ENCODE data around the gene CHMP4A. TPM values are rescaled to one million over a fixed set of nuclear protein-coding genes. Genes with fewer than 3 reads are reported as not detected.

The CHMP4A gene
- total RNA-seq, 2 donors from 2014 or later, result 61.5 to 66.8 TPM

DNA sequence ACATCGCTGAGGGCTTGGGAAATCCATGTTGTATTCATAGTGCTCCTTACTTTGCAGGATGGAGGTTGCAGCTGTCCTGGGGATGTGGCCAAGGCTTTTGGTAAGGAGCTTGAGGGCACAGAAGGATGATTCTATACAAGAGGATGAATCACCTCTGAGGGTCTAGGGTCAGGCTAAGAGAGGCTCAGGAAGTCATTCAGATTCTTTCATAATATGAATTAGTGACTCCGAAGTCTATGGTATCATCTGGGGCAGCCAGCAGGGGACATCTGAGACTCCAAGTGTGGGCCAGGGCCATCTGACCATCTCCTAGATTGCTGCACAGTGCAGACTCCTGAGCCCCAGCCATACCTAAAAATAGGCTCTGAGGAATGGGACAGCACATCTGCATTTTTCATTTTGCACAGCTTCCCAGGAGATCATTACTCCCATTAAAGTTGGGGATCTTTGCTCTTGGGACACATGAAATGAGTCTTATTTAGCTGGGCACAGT lies 24.2 kb upstream of the CHMP4A start:
- Histone ChIP-seq H3K36me3 (peaks cover 3 to 6% of the 10 kb centered on the region in 2 donors), H3K27me3 (replicated peaks; ENCODE audit: insufficient read depth) (no peaks in the 10 kb centered on the region), H3K9me3 (no peaks in the 10 kb centered on the region), H3K4me3 (no peak overlapping the region), H3K27ac (no peak overlapping the region), H3K4me1 (replicated peaks) (peaks cover 27% of the 10 kb centered on the region)
- TF ChIP-seq POLR2AphosphoS5 (IDR thresholded peaks at IDR 0.05) (no peak), POLR2A (IDR thresholded peaks at IDR 0.05) (no peak)
- TF ChIP-seq, protein P1, sequence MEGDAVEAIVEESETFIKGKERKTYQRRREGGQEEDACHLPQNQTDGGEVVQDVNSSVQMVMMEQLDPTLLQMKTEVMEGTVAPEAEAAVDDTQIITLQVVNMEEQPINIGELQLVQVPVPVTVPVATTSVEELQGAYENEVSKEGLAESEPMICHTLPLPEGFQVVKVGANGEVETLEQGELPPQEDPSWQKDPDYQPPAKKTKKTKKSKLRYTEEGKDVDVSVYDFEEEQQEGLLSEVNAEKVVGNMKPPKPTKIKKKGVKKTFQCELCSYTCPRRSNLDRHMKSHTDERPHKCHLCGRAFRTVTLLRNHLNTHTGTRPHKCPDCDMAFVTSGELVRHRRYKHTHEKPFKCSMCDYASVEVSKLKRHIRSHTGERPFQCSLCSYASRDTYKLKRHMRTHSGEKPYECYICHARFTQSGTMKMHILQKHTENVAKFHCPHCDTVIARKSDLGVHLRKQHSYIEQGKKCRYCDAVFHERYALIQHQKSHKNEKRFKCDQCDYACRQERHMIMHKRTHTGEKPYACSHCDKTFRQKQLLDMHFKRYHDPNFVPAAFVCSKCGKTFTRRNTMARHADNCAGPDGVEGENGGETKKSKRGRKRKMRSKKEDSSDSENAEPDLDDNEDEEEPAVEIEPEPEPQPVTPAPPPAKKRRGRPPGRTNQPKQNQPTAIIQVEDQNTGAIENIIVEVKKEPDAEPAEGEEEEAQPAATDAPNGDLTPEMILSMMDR (IDR thresholded peaks at IDR 0.05), result no peak
- intact Hi-C loops (cut with DNase I), result no loop called here
- WGBS, result 84% methylated on average over 2 of the region's 2 CpGs
- no peak for DNase-seq (ENCODE audit: low spot score)

DNA sequence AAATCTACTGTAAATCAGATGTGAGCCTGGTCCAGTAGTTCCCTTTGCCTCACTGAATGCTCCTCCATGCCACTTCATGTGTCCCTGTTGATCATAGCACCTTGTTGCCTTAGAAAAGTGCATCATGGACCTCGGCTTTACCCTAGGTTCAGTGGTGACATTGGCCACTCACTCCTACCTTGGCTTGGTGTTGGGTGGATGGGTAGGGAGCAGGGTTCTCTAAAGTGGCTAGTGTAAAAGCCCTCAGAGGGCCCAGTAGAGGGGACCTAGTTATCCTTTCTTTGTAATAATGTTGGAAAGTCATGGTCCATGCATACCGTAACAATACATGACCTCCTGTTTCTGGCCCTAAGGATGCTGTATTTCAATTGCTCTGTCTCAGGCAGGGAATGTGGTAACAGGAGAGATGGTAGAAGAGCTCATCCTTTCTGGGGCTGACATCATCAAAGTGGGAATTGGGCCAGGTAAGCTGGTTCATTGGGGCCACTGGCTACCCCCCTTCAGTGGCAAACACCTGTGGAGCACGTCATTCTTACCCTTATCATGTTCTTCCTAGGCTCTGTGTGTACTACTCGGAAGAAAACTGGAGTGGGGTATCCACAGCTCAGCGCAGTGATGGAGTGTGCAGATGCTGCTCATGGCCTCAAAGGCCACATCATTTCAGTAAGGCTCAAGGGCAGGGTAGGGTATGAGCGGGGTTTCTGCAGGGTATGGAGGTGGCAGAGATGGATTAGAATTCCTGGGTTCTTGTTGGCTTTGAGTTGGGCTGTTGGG lies 23.6 kb upstream of the CHMP4A start:
- WGBS, result 93% methylated on average over 6 of the region's 6 CpGs
- DNase-seq (ENCODE audit: low spot score), result no peak
- TF ChIP-seq, protein P1 (IDR thresholded peaks at IDR 0.05), result no peak
- no peak for TF ChIP-seq POLR2AphosphoS5 (IDR thresholded peaks at IDR 0.05)
- TF ChIP-seq POLR2A (IDR thresholded peaks at IDR 0.05), result no peak
- Histone ChIP-seq H3K4me3 (no peak overlapping the region), H3K36me3 (peaks cover 3 to 6% of the 10 kb centered on the region in 2 donors), H3K27ac (no peak overlapping the region), H3K9me3 (no peaks in the 10 kb centered on the region), H3K27me3 (replicated peaks; ENCODE audit: insufficient read depth) (no peaks in the 10 kb centered on the region), H3K4me1 (replicated peaks) (peaks cover 27% of the 10 kb centered on the region)
- intact Hi-C loops (cut with DNase I), result no loop called here

DNA sequence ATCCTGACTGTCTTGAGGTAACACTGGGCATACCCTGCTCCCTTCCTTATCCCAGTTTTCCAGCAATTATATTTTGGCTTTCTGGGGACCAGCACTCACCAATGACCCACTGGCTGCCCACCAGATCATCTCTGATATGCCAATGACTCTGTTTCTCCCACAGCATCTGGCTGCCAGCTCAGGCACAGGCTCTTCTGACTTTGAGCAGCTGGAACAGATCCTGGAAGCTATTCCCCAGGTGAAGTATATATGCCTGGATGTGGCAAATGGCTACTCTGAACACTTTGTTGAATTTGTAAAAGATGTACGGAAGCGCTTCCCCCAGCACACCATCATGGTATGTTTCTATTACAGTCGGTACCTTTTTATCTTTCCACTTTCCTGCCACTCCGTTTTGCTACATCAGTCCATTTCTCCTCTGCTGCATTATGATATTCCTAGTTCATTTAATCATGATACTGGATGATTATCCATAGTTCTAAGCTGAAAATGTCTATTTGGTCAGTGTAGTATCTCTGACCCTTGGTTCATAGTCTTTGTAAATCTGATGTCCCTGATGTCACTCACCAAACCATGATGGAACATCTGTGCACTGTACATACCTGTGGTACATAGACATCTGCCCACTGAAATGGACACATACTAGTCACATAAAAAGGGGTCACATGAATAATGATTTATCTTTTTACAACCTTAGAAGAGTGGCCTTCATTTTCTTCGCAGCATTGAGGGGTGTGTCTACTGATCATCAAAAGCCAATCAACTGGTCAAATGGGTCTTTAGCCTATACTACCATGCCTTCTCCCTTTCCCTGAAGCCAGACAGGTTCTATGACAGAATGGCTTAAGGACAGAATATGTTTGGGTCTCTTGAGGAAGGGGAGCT lies 22.8 kb upstream of the CHMP4A start:
- H3K4me1 ChIP-seq (replicated peaks), result peaks cover 21% of the 10 kb centered on the region
- intact Hi-C loops (cut with DNase I), result no loop called here
- no peak overlapping the region for H3K4me3 ChIP-seq
- no peak for TF ChIP-seq POLR2A (IDR thresholded peaks at IDR 0.05)
- TF ChIP-seq POLR2AphosphoS5 (IDR thresholded peaks at IDR 0.05), result no peak
- TF ChIP-seq, protein P1 (IDR thresholded peaks at IDR 0.05), result no peak
- no peak for DNase-seq (ENCODE audit: low spot score)
- no peak overlapping the region for H3K27ac ChIP-seq
- H3K27me3 ChIP-seq (replicated peaks; ENCODE audit: insufficient read depth), result no peaks in the 10 kb centered on the region
- H3K36me3 ChIP-seq, result peaks cover 3 to 6% of the 10 kb centered on the region in 2 donors
- H3K9me3 ChIP-seq, result no peaks in the 10 kb centered on the region
- 92% methylated on average over 5 of the region's 5 CpGs for WGBS

DNA sequence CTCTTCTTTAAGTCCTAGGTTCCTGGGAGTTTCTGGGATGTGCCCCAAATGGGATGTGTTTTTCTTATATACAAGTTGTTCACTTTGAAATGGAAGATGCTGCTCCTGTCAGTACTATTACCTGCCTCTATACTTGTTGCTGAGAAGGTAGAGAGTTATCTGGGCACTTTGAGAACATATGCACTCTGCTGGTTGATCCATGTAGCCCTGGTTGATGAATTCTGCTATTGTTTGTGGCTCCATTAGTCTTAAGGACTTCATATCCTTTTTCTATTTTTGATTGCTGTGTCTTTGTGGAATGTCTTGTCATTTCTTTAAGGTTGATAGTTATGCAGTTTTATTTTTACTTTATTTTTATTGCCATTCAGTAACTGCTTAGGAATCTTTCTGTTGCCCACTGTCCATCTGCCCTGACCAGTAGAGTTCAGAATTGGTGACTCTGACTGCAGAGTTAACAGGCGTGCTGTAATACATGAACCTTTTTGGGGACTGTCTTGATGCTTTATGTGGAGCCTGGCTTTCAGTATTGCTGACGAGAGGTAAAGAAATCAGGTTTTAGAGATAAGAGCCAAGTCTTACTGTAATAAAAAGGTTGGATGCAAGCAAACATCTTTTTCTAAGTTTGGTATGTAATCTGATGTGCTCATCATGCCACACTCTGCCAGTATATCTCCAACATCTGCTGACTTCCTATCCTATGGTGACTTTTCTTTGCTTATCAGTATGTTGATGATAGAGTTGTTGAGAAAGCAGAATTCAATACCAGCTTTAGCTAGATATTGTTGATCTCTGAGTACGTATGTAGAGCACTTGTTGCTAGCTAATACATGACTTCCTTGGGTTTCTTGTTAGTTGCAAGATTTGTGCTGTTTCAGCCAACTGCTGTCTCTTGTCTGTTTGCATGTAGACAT lies 21.1 kb upstream of the CHMP4A start:
- Histone ChIP-seq H3K27me3 (replicated peaks; ENCODE audit: insufficient read depth) (no peaks in the 10 kb centered on the region), H3K4me1 (replicated peaks) (peaks cover 7% of the 10 kb centered on the region), H3K27ac (no peak overlapping the region), H3K4me3 (no peak overlapping the region), H3K9me3 (no peaks in the 10 kb centered on the region), H3K36me3 (peaks cover 3 to 6% of the 10 kb centered on the region in 2 donors)
- 86% methylated on average over 3 of the region's 3 CpGs for WGBS
- intact Hi-C loops (cut with DNase I), result no loop called here
- no peak for DNase-seq (ENCODE audit: low spot score)
- TF ChIP-seq, protein P1 (IDR thresholded peaks at IDR 0.05), result no peak
- TF ChIP-seq POLR2A (IDR thresholded peaks at IDR 0.05) (no peak), POLR2AphosphoS5 (IDR thresholded peaks at IDR 0.05) (no peak)

Data from prostate gland (tissue), 2 donors.